ENCODE results near the gene KCP.

The KCP gene

DNA sequence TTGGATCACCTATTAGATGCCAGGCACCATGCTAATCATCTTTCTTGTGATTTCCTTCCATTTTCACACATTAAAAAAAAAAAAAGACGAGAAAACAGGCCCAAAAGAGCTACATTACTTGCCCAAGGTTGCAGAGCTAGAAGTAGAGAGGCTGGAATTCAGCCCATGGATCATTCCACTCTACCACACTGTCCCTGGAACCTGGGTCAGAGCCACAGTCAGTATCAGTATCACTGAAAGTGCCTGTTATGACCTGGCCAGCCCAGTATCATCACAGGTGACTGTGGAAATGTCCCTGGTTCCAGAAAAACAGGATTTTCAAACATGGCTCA, 83.6 kb downstream of the KCP start:
- DNase-seq (ENCODE audit: low read depth): no peak
- H3K4me3 ChIP-seq (ENCODE audit: low read length): no peak overlapping the region
- TF ChIP-seq, protein P1, sequence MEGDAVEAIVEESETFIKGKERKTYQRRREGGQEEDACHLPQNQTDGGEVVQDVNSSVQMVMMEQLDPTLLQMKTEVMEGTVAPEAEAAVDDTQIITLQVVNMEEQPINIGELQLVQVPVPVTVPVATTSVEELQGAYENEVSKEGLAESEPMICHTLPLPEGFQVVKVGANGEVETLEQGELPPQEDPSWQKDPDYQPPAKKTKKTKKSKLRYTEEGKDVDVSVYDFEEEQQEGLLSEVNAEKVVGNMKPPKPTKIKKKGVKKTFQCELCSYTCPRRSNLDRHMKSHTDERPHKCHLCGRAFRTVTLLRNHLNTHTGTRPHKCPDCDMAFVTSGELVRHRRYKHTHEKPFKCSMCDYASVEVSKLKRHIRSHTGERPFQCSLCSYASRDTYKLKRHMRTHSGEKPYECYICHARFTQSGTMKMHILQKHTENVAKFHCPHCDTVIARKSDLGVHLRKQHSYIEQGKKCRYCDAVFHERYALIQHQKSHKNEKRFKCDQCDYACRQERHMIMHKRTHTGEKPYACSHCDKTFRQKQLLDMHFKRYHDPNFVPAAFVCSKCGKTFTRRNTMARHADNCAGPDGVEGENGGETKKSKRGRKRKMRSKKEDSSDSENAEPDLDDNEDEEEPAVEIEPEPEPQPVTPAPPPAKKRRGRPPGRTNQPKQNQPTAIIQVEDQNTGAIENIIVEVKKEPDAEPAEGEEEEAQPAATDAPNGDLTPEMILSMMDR (IDR thresholded peaks at IDR 0.05; ENCODE audit: insufficient read depth, low read depth, low read length, missing control alignments): no peak

Measured in epithelial cell of esophagus (primary cell).